A549 (cell line): ENCODE measurements around the gene C7orf57. TPM values are rescaled to one million over a fixed set of nuclear protein-coding genes. Genes with fewer than 3 reads are reported as not detected.

Experiments
- polyA plus RNA-seq, 4 experiments: library from polyadenylated mRNA; depleted of rRNA in 3 of 4; stranded (reverse); fragments of >200 nt; fragmentation: RNase III in 1 of 4; extraction: RNeasy Plus Mini Kit Qiagen cat#74134 plus additional on column Dnase treatment in 1 of 4; gene quantifications; 2 replicates in 3 of 4; 3 replicates in 1 of 4; pipeline ENCODE4 v1.2.3, GENCODE V29; 2011 to 2017

Gene C7orf57
- polyA plus RNA-seq, 2 of the 4 experiments (the other 2 are of a cell fraction) = 0.05 to 0.09 TPM

Other genes starting within 250 kb of the C7orf57 start
- 0.21 and 0.57 TPM in 2 replicates for gene PKD1L1, start 87.1 kb upstream of the C7orf57 start, polyA plus RNA-seq (2011; rRNA removed)
- gene PKD1L1, start 87.1 kb upstream of the C7orf57 start, polyA plus RNA-seq (2017; fragmentation: RNase III; extraction: RNeasy Plus Mini Kit Qiagen cat#74134 plus additional on column Dnase treatment) = 0.09 to 0.21 TPM (median 0.11 TPM) in 3 replicates
- 34.7 and 39.8 TPM in 2 replicates for gene HUS1, start 55.9 kb upstream of the C7orf57 start, polyA plus RNA-seq (2011; rRNA removed)
- gene HUS1, start 55.9 kb upstream of the C7orf57 start, polyA plus RNA-seq (2017; fragmentation: RNase III; extraction: RNeasy Plus Mini Kit Qiagen cat#74134 plus additional on column Dnase treatment) = 18.0 to 21.0 TPM (median 19.4 TPM) in 3 replicates
- not detected in 2 replicates for gene SUN3, start 6.4 kb upstream of the C7orf57 start, polyA plus RNA-seq (2011; rRNA removed)
- not detected in 3 replicates for gene SUN3, start 6.4 kb upstream of the C7orf57 start, polyA plus RNA-seq (2017; fragmentation: RNase III; extraction: RNeasy Plus Mini Kit Qiagen cat#74134 plus additional on column Dnase treatment)
- 46.6 and 55.7 TPM in 2 replicates for gene UPP1, start 53.7 kb downstream of the C7orf57 start, polyA plus RNA-seq (2011; rRNA removed)
- 32.2 to 38.1 TPM (median 38.1 TPM) in 3 replicates for gene UPP1, start 53.7 kb downstream of the C7orf57 start, polyA plus RNA-seq (2017; fragmentation: RNase III; extraction: RNeasy Plus Mini Kit Qiagen cat#74134 plus additional on column Dnase treatment)
- 0.01 TPM in 2 replicates for gene ABCA13, start 135.9 kb downstream of the C7orf57 start, polyA plus RNA-seq (2011; rRNA removed)
- not detected in 3 replicates for gene ABCA13, start 135.9 kb downstream of the C7orf57 start, polyA plus RNA-seq (2017; fragmentation: RNase III; extraction: RNeasy Plus Mini Kit Qiagen cat#74134 plus additional on column Dnase treatment)